Upper lobe of left lung (tissue), 4 donors: ENCODE measurements around the gene SLC35G6.
"Not testable (repeated sequence)": the region's sequence is repeated elsewhere in the genome, so short reads cannot be mapped to it uniquely, and the experiment has no call there.

ENCODE experiments used
- CTCF ChIP-seq, 6 experiments: fragments of 450-650 bp in 4 of 6; fragments of 200-600 bp in 2 of 6; sonication (generic) in 2 of 6; IDR thresholded peaks; one replicate each; pipeline ENCODE4 v1.5.1; 2016 to 2019; ENCODE audit warnings: antibody characterized with exemption in 6 of 6
- EP300 ChIP-seq, 4 donors: sonication (generic); formaldehyde crosslinking; IDR thresholded peaks; one replicate each; pipeline ENCODE4 v1.5.1; 2017; ENCODE audit warnings: antibody characterized with exemption in 4 of 4, control low read depth in 2 of 4
- POLR2A ChIP-seq, 4 donors: fragments of 450-650 bp; IDR thresholded peaks; one replicate each; pipeline ENCODE4 v1.5.1; 2016 to 2017; ENCODE audit warnings: antibody characterized with exemption in 4 of 4, mild to moderate bottlenecking in 2 of 4
- POLR2AphosphoS5 ChIP-seq, 2 donors: sonication (generic); formaldehyde crosslinking; IDR thresholded peaks; one replicate each; pipeline ENCODE4 v1.5.1; 2017; ENCODE audit warnings: antibody characterized with exemption in 2 of 2

- not testable (repeated sequence) for TF ChIP-seq CTCF, POLR2AphosphoS5, POLR2A, EP300 (IDR thresholded peaks at IDR 0.05)
Measured at GRCh38 chr17:7469843-7470242, 11.4 kb upstream of the SLC35G6 start.
